Cerebellar nuclear complex (tissue), 1 donor: Measurements from ENCODE around the gene ARMH4.

ENCODE experiments used
- DNase-seq, 2 experiments: peaks; one replicate each; lab custom pipeline; 2025; lab: John Stamatoyannopoulos, UW

Gene ARMH4

GRCh38 chr14:58100735-58101368 lies 51.2 kb downstream of the ARMH4 start:
- no peak for DNase-seq

- no peak for DNase-seq
Observed at GRCh38 chr14:58099682-58100081, 52.3 kb downstream of the ARMH4 start.

GRCh38 chr14:58098507-58098906 lies 53.5 kb downstream of the ARMH4 start:
- DNase-seq, result no peak

GRCh38 chr14:58096731-58097130 lies 55.3 kb downstream of the ARMH4 start:
- no peak for DNase-seq

- no peak for DNase-seq
Observed at GRCh38 chr14:58091883-58092630, 60.0 kb downstream of the ARMH4 start.

- DNase-seq, result no peak
Observed at GRCh38 chr14:58089612-58090011, 62.4 kb downstream of the ARMH4 start.

GRCh38 chr14:58088961-58089360 lies 63.1 kb downstream of the ARMH4 start:
- no peak for DNase-seq

GRCh38 chr14:58085877-58086276 lies 66.1 kb downstream of the ARMH4 start:
- no peak for DNase-seq

GRCh38 chr14:58082491-58083098 lies 69.4 kb downstream of the ARMH4 start:
- no peak for DNase-seq

GRCh38 chr14:58082011-58082410 lies 70.0 kb downstream of the ARMH4 start:
- DNase-seq, result no peak

- DNase-seq, result no peak
Observed at GRCh38 chr14:58078471-58078870, 73.5 kb downstream of the ARMH4 start.

- no peak for DNase-seq
Observed at GRCh38 chr14:58078068-58078467, 73.9 kb downstream of the ARMH4 start.

GRCh38 chr14:58077621-58078020 lies 74.4 kb downstream of the ARMH4 start:
- DNase-seq, result no peak

- no peak for DNase-seq
Observed at GRCh38 chr14:58073516-58073915, 78.5 kb downstream of the ARMH4 start.

- peak in 1 of 2 experiments; percentile 15 for DNase-seq
Observed at GRCh38 chr14:58072288-58073071, 79.5 kb downstream of the ARMH4 start.

- DNase-seq, result no peak
Observed at GRCh38 chr14:58071341-58071740, 80.7 kb downstream of the ARMH4 start.

GRCh38 chr14:58068306-58068705 lies 83.7 kb downstream of the ARMH4 start:
- DNase-seq, result no peak

GRCh38 chr14:58066115-58066514 lies 85.9 kb downstream of the ARMH4 start:
- DNase-seq, result no peak

- no peak for DNase-seq
Observed at GRCh38 chr14:58061581-58061980, 90.4 kb downstream of the ARMH4 start.

- no peak for DNase-seq
Observed at GRCh38 chr14:58060898-58061297, 91.1 kb downstream of the ARMH4 start.

- no peak for DNase-seq
Observed at GRCh38 chr14:58060077-58060476, 91.9 kb downstream of the ARMH4 start.

- DNase-seq, result no peak
Observed at GRCh38 chr14:58059126-58059525, 92.9 kb downstream of the ARMH4 start.
